Measurements from ENCODE around the gene CDH13. TPM values are rescaled to one million over a fixed set of nuclear protein-coding genes. Genes with fewer than 3 reads are reported as not detected.

Gene CDH13
- total and polyA plus RNA-seq, 2 of the 8 experiments (the other 6 are each of a cell fraction or from before 2014, with no cell fraction given), result 2.3 to 2.4 TPM

- Histone ChIP-seq H3K79me2 (ENCODE audit: control insufficient read depth in 1 of 2, insufficient read depth in 2 of 2, low read length in 2 of 2) (no peaks in the 10 kb centered on the region), H3K9ac (replicated peaks in 1 of 4; ENCODE audit: extremely low read depth in 1 of 4, low read depth in 3 of 4, low read length in 3 of 4) (no peak overlapping the region), H2BK15ac (ENCODE audit: low read length) (no peak overlapping the region), H2BK12ac (ENCODE audit: low read depth, low read length) (no peak overlapping the region), H3K4me2 (ENCODE audit: insufficient read depth in 1 of 2, low read depth in 2 of 2, low read length in 2 of 2) (no peak overlapping the region), H4K20me1 (replicated peaks in 1 of 2; ENCODE audit: control insufficient read depth in 1 of 2, insufficient read depth in 2 of 2, low read length in 2 of 2) (no peaks in the 10 kb centered on the region), H3K14ac (ENCODE audit: insufficient read length) (no peak overlapping the region), H3K4me3 (ENCODE audit: extremely low read depth in 1 of 4, insufficient read depth in 2 of 4, low read depth in 3 of 4, low read length in 4 of 4) (no peak overlapping the region), H3K23ac (ENCODE audit: insufficient read length) (no peak overlapping the region), H4K5ac (ENCODE audit: insufficient read length, low read depth, low read length) (no peak overlapping the region), H3K27me3 (replicated peaks in 1 of 4; ENCODE audit: control insufficient read depth in 3 of 4, extremely low read depth in 1 of 4, insufficient read depth in 3 of 4, low read length in 3 of 4) (no peaks in the 10 kb centered on the region), H3K36me3 (ENCODE audit: control insufficient read depth in 2 of 4, insufficient read depth in 4 of 4, low read length in 3 of 4) (no peaks in the 10 kb centered on the region; a peak in 1 of 8 replicates), H4K8ac (ENCODE audit: extremely low read depth, insufficient read depth, low read length) (no peak overlapping the region), H3K27ac (ENCODE audit: low read depth, low read length) (no peak overlapping the region), H3K4me1 (replicated peaks in 1 of 4; ENCODE audit: control insufficient read depth in 3 of 4, insufficient read depth in 4 of 4, low read length in 3 of 4) (peaks cover 0 to 3% (median 1%) of the 10 kb centered on the region in 4 experiments; a peak in 1 of 7 replicates), H3K56ac (replicated peaks; ENCODE audit: insufficient read length, low read depth, low read length) (no peak overlapping the region), H2BK120ac (replicated peaks; ENCODE audit: low read depth, low read length) (no peak overlapping the region), H2AFZ (ENCODE audit: low read length) (no peak overlapping the region), H2AK5ac (ENCODE audit: low read depth, low read length) (no peak overlapping the region), H3K4ac (replicated peaks; ENCODE audit: insufficient read length, low read depth, low read length) (no peak overlapping the region), H3K79me1 (ENCODE audit: low read depth, low read length) (no peaks in the 10 kb centered on the region), H3K18ac (ENCODE audit: extremely low read depth, low read length) (no peak overlapping the region), H2BK20ac (ENCODE audit: low read length) (no peak overlapping the region), H3K9me3 (ENCODE audit: insufficient read depth in 2 of 2, low read depth in 1 of 2, low read length in 1 of 2) (no peaks in the 10 kb centered on the region), H3K23me2 (ENCODE audit: low read depth, low read length) (no peaks in the 10 kb centered on the region), H2BK5ac (ENCODE audit: low read depth, low read length) (no peak overlapping the region), H4K91ac (replicated peaks; ENCODE audit: insufficient read length, low read length) (no peak overlapping the region)
- CTCF ChIA-PET (ENCODE audit: partially characterized antibody), result interaction anchor here (1.0 to 2.7 kb wide), 4 partner anchors 18 to 708 kb away, joined by 3 to 10 read pairs (median 4); no protein-coding TSS in a partner anchor
- TF ChIP-seq RNF2 (IDR thresholded peaks at IDR 0.05; ENCODE audit: borderline replicate concordance, low read depth, low read length, missing control alignments, poor library complexity, severe bottlenecking) (no peak), ATF2 (IDR thresholded peaks at IDR 0.05; ENCODE audit: low read length) (no peak), ASH2L (IDR thresholded peaks at IDR 0.05; ENCODE audit: low read length) (no peak), HDAC2 (IDR thresholded peaks at IDR 0.05; ENCODE audit: borderline replicate concordance in 1 of 2, low read depth in 2 of 2, low read length in 2 of 2) (no peak)
- FAIRE-seq, result no peak
- POLR2A ChIA-PET (ENCODE audit: partially characterized antibody), result no interaction called here
- DNase-seq (ENCODE audit: low read depth in 1 of 2, low spot score in 2 of 2), result no peak
Measured at GRCh38 chr16:82694239-82694874, 67.6 kb downstream of the CDH13 start.
